SK-N-SH treated with all-trans-retinoic acid at 6 μM for 48 hours (cell line): ENCODE measurements around the gene TNIK.
A peak's percentile ranks its signal among the peaks of the same experiment; 100 is the strongest.

Experiments
- ATAC-seq: fragments of 200-7000 bp; cut with Tn5 transposase; 3 replicates; pipeline ENCODE4 v1.9.1; 2020; ENCODE audit warnings: mild to moderate bottlenecking, moderate library complexity
- ARNTL ChIP-seq: fragments of 450-650 bp; formaldehyde crosslinking; IDR thresholded peaks from 2 replicates; pipeline ENCODE4 v1.5.0; 2020; ENCODE audit warnings: low read depth, mild to moderate bottlenecking, moderate library complexity, borderline replicate concordance
- CSDC2 ChIP-seq: fragments of 250-450 bp; sonication (Bioruptor Pico); IDR thresholded peaks from 2 replicates; pipeline ENCODE4 v1.5.0; 2020; ENCODE audit warnings: mild to moderate bottlenecking, moderate library complexity
- GLIS3 ChIP-seq: fragments of 250-450 bp; sonication (Bioruptor Pico); IDR thresholded peaks from 2 replicates; pipeline ENCODE4 v1.5.0; 2020; ENCODE audit warnings: mild to moderate bottlenecking, moderate library complexity
- ISL1 ChIP-seq: fragments of 250-450 bp; sonication (Bioruptor Pico); IDR thresholded peaks from 2 replicates; pipeline ENCODE4 v2.1.2; 2022; ENCODE audit warnings: mild to moderate bottlenecking, moderate library complexity
- OSR1 ChIP-seq: fragments of 250-450 bp; sonication (Bioruptor Pico); IDR thresholded peaks from 2 replicates; pipeline ENCODE4 v1.8.0; 2022; ENCODE audit warnings: moderate library complexity, mild to moderate bottlenecking, inconsistent platforms
- POU6F1 ChIP-seq: fragments of 250-450 bp; sonication (Bioruptor Pico); IDR thresholded peaks from 2 replicates; pipeline ENCODE4 v1.8.0; 2021; ENCODE audit warnings: low read depth, mild to moderate bottlenecking, moderate library complexity, borderline replicate concordance
- PPARA ChIP-seq: fragments of 250-450 bp; sonication (Bioruptor Pico); IDR thresholded peaks from 2 replicates; pipeline ENCODE4 v1.5.0; 2020; ENCODE audit warnings: mild to moderate bottlenecking, borderline replicate concordance
- SNAI2 ChIP-seq: fragments of 250-450 bp; sonication (Bioruptor Pico); IDR thresholded peaks from 2 replicates; pipeline ENCODE4 v1.5.0; 2020; ENCODE audit warnings: mild to moderate bottlenecking, moderate library complexity
- TOX ChIP-seq: fragments of 250-450 bp; sonication (Bioruptor Pico); IDR thresholded peaks from 2 replicates; pipeline ENCODE4 v1.8.0; 2021; ENCODE audit warnings: mild to moderate bottlenecking, moderate library complexity, borderline replicate concordance
- ZFP3 ChIP-seq: fragments of 250-450 bp; sonication (Bioruptor Pico); IDR thresholded peaks from 2 replicates; pipeline ENCODE4 v1.5.0; 2020; ENCODE audit warnings: mild to moderate bottlenecking, moderate library complexity
- ZFP30 ChIP-seq: fragments of 450-650 bp; formaldehyde crosslinking; IDR thresholded peaks from 2 replicates; pipeline ENCODE4 v1.5.0; 2022; ENCODE audit warnings: mild to moderate bottlenecking, moderate library complexity
- ZNF565 ChIP-seq: fragments of 450-650 bp; formaldehyde crosslinking; conservative IDR thresholded peaks from 2 replicates; pipeline ENCODE4 v1.5.0; 2020; ENCODE audit warnings: low read depth, mild to moderate bottlenecking, moderate library complexity
- ZNF70 ChIP-seq: fragments of 450-650 bp; formaldehyde crosslinking; IDR thresholded peaks from 2 replicates; pipeline ENCODE4 v1.5.0; 2020; ENCODE audit warnings: mild to moderate bottlenecking, moderate library complexity
- ZNF8 ChIP-seq: fragments of 450-650 bp; formaldehyde crosslinking; IDR thresholded peaks from 2 replicates; pipeline ENCODE4 v1.5.0; 2020; ENCODE audit warnings: mild to moderate bottlenecking, moderate library complexity
- TF ChIP-seq, protein P1 (sequence below): fragments of 250-450 bp; sonication (Bioruptor Pico); IDR thresholded peaks from 2 replicates; pipeline ENCODE4 v1.5.1; 2021; ENCODE audit warnings: mild to moderate bottlenecking, moderate library complexity
- TF ChIP-seq, protein P2 (sequence below): fragments of 250-450 bp; sonication (Bioruptor Pico); IDR thresholded peaks from 2 replicates; pipeline ENCODE4 v1.5.0; 2020; ENCODE audit warnings: mild to moderate bottlenecking, moderate library complexity
- TF ChIP-seq, protein P3 (sequence below): fragments of 250-450 bp; sonication (Bioruptor Pico); IDR thresholded peaks from 2 replicates; pipeline ENCODE4 v1.8.0; 2020; ENCODE audit warnings: mild to moderate bottlenecking, moderate library complexity, borderline replicate concordance

TNIK gene

DNA sequence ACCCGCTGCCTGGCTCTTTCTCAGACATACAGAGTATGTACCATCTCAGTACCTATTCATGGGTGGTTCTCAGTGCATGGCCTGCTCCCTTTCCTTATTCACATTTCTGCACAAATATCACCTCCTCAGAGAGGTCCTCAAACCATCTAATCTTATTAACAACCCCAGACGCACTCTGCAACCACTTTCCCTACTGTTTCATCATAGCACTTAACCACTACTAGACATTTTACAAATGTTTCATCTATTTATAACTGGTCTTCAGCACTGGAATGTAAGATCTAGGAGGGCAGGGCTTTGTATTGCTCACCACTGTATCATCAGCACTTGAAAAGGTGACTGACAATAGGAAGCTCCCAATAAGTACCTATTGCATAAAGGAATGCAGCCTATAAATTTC is 45.1 kb downstream of the TNIK start:
- TF ChIP-seq PPARA (CRISPR knock-in tag) = no peak
- no peak for TF ChIP-seq CSDC2 (CRISPR knock-in tag)
- TF ChIP-seq ZNF8 (CRISPR knock-in tag) = no peak
- 0 out of 2 replicates have a peak, but pooled peaks have one; percentile 41 for TF ChIP-seq ZNF70 (CRISPR knock-in tag)
- TF ChIP-seq, protein P1, sequence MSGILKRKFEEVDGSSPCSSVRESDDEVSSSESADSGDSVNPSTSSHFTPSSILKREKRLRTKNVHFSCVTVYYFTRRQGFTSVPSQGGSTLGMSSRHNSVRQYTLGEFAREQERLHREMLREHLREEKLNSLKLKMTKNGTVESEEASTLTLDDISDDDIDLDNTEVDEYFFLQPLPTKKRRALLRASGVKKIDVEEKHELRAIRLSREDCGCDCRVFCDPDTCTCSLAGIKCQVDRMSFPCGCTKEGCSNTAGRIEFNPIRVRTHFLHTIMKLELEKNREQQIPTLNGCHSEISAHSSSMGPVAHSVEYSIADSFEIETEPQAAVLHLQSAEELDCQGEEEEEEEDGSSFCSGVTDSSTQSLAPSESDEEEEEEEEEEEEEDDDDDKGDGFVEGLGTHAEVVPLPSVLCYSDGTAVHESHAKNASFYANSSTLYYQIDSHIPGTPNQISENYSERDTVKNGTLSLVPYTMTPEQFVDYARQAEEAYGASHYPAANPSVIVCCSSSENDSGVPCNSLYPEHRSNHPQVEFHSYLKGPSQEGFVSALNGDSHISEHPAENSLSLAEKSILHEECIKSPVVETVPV (CRISPR knock-in tag) = no peak
- no peak for TF ChIP-seq ZNF565 (CRISPR knock-in tag)
- TF ChIP-seq ZFP3 (CRISPR knock-in tag) = no peak
- TF ChIP-seq ISL1 (CRISPR knock-in tag) = peak; percentile 73
- TF ChIP-seq, protein P2, sequence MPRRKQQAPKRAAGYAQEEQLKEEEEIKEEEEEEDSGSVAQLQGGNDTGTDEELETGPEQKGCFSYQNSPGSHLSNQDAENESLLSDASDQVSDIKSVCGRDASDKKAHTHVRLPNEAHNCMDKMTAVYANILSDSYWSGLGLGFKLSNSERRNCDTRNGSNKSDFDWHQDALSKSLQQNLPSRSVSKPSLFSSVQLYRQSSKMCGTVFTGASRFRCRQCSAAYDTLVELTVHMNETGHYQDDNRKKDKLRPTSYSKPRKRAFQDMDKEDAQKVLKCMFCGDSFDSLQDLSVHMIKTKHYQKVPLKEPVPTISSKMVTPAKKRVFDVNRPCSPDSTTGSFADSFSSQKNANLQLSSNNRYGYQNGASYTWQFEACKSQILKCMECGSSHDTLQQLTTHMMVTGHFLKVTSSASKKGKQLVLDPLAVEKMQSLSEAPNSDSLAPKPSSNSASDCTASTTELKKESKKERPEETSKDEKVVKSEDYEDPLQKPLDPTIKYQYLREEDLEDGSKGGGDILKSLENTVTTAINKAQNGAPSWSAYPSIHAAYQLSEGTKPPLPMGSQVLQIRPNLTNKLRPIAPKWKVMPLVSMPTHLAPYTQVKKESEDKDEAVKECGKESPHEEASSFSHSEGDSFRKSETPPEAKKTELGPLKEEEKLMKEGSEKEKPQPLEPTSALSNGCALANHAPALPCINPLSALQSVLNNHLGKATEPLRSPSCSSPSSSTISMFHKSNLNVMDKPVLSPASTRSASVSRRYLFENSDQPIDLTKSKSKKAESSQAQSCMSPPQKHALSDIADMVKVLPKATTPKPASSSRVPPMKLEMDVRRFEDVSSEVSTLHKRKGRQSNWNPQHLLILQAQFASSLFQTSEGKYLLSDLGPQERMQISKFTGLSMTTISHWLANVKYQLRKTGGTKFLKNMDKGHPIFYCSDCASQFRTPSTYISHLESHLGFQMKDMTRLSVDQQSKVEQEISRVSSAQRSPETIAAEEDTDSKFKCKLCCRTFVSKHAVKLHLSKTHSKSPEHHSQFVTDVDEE = no peak
- TF ChIP-seq, protein P3, sequence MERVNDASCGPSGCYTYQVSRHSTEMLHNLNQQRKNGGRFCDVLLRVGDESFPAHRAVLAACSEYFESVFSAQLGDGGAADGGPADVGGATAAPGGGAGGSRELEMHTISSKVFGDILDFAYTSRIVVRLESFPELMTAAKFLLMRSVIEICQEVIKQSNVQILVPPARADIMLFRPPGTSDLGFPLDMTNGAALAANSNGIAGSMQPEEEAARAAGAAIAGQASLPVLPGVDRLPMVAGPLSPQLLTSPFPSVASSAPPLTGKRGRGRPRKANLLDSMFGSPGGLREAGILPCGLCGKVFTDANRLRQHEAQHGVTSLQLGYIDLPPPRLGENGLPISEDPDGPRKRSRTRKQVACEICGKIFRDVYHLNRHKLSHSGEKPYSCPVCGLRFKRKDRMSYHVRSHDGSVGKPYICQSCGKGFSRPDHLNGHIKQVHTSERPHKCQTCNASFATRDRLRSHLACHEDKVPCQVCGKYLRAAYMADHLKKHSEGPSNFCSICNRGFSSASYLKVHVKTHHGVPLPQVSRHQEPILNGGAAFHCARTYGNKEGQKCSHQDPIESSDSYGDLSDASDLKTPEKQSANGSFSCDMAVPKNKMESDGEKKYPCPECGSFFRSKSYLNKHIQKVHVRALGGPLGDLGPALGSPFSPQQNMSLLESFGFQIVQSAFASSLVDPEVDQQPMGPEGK (CRISPR knock-in tag) = no peak
- 0 out of 3 replicates have a peak, but pooled peaks have one; percentile 7 for ATAC-seq

GRCh38 chr3:171412473-171412872 is 47.7 kb downstream of the TNIK start:
- TF ChIP-seq, protein P2 = no peak
- no peak for TF ChIP-seq SNAI2
- TF ChIP-seq ARNTL = no peak
- TF ChIP-seq OSR1 = no peak
- TF ChIP-seq TOX (CRISPR knock-in tag) = no peak
- no peak for TF ChIP-seq ZFP30 (CRISPR knock-in tag)
- ATAC-seq = no peak

DNA sequence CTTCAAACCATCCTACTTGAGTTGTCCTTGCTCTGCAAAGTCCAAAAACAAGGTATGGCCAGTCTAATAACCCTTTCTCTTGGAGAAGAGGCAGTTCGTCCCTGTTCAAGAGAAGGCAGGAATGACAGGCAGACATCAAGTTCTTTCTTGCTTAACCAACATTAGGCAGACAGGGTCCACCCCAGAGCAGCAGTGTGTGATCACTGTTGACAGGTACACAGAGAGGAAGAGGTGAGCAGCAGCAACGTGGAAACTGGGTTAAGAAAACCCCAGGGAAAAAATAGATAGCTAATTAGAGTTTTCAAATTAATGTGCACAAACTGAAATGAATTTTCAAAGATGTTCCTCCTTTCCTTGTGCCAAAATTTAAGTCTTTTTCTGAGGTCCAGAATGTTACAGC is 48.2 kb downstream of the TNIK start:
- TF ChIP-seq OSR1 = no peak
- TF ChIP-seq ARNTL = no peak
- no peak for TF ChIP-seq ISL1 (CRISPR knock-in tag)
- no peak for TF ChIP-seq GLIS3 (CRISPR knock-in tag)
- no peak for TF ChIP-seq ZFP30 (CRISPR knock-in tag)
- TF ChIP-seq POU6F1 (CRISPR knock-in tag) = no peak
- TF ChIP-seq ZNF8 (CRISPR knock-in tag) = no peak
- TF ChIP-seq ZFP3 (CRISPR knock-in tag) = no peak
- TF ChIP-seq, protein P3 (CRISPR knock-in tag) = no peak
- no peak for ATAC-seq
